Thyroid gland (tissue), 4 donors: ENCODE results near the gene STK40. TPM values are rescaled to one million over a fixed set of nuclear protein-coding genes. Genes with fewer than 3 reads are reported as not detected.

Experiments
- DNase-seq, 2 donors: peaks; one replicate each; pipeline ENCODE4 v3.0.0-alpha.2; 2019
- H3K27ac ChIP-seq, 3 donors: fragments of 200-600 bp; sonication (generic); 1 replicate in 2 of 3; 2 replicates in 1 of 3; pipeline ENCODE4 v1.5.1; 2016 to 2019; ENCODE audit warnings: mild to moderate bottlenecking in 1 of 3, moderate library complexity in 1 of 3
- H3K27me3 ChIP-seq: fragments of 200-600 bp; sonication (generic); one replicate; pipeline ENCODE4 v1.5.1; 2019
- H3K36me3 ChIP-seq, 2 donors: fragments of 200-600 bp; sonication (generic); one replicate each; pipeline ENCODE4 v1.5.1; 2016 to 2019
- H3K4me1 ChIP-seq, 2 donors: fragments of 200-600 bp; sonication (generic); one replicate each; pipeline ENCODE4 v1.5.1; 2017 to 2019
- H3K4me3 ChIP-seq, 3 donors: fragments of 200-600 bp; sonication (generic); replicated peaks in 1 of 3; 1 replicate in 2 of 3; 2 replicates in 1 of 3; pipeline ENCODE4 v1.5.1; 2016; ENCODE audit warnings: mild to moderate bottlenecking in 1 of 3
- H3K9me3 ChIP-seq: fragments of 200-600 bp; sonication (generic); one replicate; pipeline ENCODE4 v1.5.1; 2017
- POLR2A ChIP-seq, 2 donors: fragments of 450-650 bp; IDR thresholded peaks; one replicate each; pipeline ENCODE4 v1.6.1; 2017; ENCODE audit warnings: antibody characterized with exemption in 2 of 2, mild to moderate bottlenecking in 2 of 2, moderate library complexity in 1 of 2
- WGBS, 2 donors: methylation state at CpG; one replicate each; pipeline ENCODE4 v1.1.5; 2017; 5-methylcytosine and 5-hydroxymethylcytosine counted together
- intact Hi-C: fragments of 100-400 bp; cut with DNase I; formaldehyde crosslinking; loops from one replicate; pipeline ENCODE4 v1.15.1; 2023
- total RNA-seq, 4 donors: library from RNA; depleted of rRNA; stranded (reverse); fragments of >200 nt; gene quantifications; one replicate each; pipeline ENCODE4 v1.2.3, GENCODE V29; 2016
- TF ChIP-seq, protein P1 (sequence below), 6 experiments: fragments of 200-600 bp in 3 of 6; fragments of 450-650 bp in 3 of 6; sonication (generic) in 3 of 6; IDR thresholded peaks; one replicate each; pipeline ENCODE4 v1.5.1; 2016 to 2019; ENCODE audit warnings: antibody characterized with exemption in 6 of 6, mild to moderate bottlenecking in 2 of 6, inconsistent platforms in 1 of 6, moderate library complexity in 1 of 6

Gene STK40
- total RNA-seq, 4 donors from 2014 or later: 37.0 to 61.1 (median 50.9) TPM

DNA sequence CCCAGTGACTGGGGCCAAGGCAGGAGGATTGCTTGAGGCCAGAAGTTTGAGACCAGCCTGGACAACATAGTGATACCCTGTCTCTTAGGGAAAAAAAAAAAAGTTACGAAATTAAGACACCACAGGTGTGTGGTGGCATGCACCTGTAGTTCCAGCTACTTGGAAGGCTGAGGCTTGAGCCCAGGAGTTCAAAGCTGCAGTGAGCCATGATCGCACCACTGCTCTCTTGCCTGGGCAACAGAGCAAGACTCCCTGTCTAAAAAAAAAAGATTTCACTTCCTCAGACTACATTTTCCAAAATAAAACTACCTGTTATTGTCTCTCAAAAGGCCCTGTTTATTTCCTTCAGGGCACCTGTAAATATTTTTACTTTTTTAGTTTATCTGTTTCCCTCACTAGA is 4.7 kb upstream of the STK40 start:
- H3K36me3 ChIP-seq: peaks cover 18 to 20% of the 10 kb centered on the region in 2 donors
- peaks cover 9 to 24% of the 10 kb centered on the region in 2 donors for H3K4me1 ChIP-seq
- WGBS, 2 donors: 92 to 96% methylated on average over 2 of the region's 2 CpGs
- H3K4me3 ChIP-seq: no peak overlapping the region
- no peaks in the 10 kb centered on the region for H3K9me3 ChIP-seq
- H3K27ac ChIP-seq: no peak overlapping the region
- no peaks in the 10 kb centered on the region for H3K27me3 ChIP-seq
- no peak for TF ChIP-seq POLR2A (IDR thresholded peaks at IDR 0.05)
- TF ChIP-seq, protein P1, sequence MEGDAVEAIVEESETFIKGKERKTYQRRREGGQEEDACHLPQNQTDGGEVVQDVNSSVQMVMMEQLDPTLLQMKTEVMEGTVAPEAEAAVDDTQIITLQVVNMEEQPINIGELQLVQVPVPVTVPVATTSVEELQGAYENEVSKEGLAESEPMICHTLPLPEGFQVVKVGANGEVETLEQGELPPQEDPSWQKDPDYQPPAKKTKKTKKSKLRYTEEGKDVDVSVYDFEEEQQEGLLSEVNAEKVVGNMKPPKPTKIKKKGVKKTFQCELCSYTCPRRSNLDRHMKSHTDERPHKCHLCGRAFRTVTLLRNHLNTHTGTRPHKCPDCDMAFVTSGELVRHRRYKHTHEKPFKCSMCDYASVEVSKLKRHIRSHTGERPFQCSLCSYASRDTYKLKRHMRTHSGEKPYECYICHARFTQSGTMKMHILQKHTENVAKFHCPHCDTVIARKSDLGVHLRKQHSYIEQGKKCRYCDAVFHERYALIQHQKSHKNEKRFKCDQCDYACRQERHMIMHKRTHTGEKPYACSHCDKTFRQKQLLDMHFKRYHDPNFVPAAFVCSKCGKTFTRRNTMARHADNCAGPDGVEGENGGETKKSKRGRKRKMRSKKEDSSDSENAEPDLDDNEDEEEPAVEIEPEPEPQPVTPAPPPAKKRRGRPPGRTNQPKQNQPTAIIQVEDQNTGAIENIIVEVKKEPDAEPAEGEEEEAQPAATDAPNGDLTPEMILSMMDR (IDR thresholded peaks at IDR 0.05): no peak
- intact Hi-C loops: no loop called here
- DNase-seq: no peak

DNA sequence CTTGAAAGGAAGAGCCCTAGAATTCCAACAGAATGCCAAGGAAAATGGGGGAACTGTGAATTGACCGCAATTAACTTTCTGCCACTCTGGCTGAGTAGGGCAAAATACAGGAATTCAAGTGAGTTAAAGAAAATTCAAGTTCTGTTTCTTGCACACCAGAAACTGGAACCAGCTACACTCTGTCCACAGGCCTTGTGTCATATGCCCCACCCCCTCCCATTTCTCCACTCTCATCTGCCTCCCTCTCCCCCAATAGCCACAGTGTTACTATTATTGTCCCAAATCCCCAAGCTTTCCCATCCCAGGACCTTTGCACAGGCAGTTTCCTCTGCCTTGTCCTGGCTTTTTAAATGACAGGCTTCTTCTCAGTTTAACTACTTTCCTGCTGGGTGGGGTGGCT is 4.3 kb upstream of the STK40 start:
- WGBS, 2 donors: 88 to 94% methylated on average over 1 of the region's 1 CpG
- Histone ChIP-seq H3K27me3 (no peaks in the 10 kb centered on the region), H3K27ac (no peak overlapping the region), H3K4me3 (no peak overlapping the region), H3K4me1 (peaks cover 9 to 24% of the 10 kb centered on the region in 2 donors), H3K9me3 (no peaks in the 10 kb centered on the region), H3K36me3 (peaks cover 18 to 20% of the 10 kb centered on the region in 2 donors)
- DNase-seq: no peak
- intact Hi-C loops: no loop called here
- TF ChIP-seq, protein P1 (IDR thresholded peaks at IDR 0.05): no peak
- TF ChIP-seq POLR2A (IDR thresholded peaks at IDR 0.05): no peak

DNA sequence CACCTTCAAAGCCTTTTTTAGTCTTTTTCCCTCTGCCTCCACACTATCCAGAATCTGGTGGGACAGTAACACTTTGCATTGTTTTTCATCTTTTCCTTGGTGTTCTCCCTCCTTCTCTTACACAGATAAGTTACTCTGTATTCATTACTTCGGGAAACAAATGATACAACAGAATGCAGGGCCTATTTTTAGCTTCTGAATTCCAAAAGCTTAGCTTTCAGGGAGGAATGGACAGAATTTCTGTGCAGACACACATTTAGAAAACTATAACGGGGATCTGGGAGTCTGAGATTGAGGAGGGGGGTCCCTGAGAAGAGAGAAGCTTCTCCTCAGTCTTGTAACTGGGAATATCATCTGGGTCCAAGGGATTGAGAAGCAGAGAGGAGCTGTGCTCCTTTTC is 3.5 kb upstream of the STK40 start:
- DNase-seq: no peak
- intact Hi-C loops: no loop called here
- H3K4me3 ChIP-seq: no peak overlapping the region
- WGBS, 2 donors: 79 to 81% methylated on average over 2 of the region's 2 CpGs
- H3K9me3 ChIP-seq: no peaks in the 10 kb centered on the region
- no peaks in the 10 kb centered on the region for H3K27me3 ChIP-seq
- H3K27ac ChIP-seq: peak overlapping the region in 2 of 3 donors; percentile 4 to 10
- peaks cover 18 to 20% of the 10 kb centered on the region in 2 donors for H3K36me3 ChIP-seq
- peaks cover 15 to 29% of the 10 kb centered on the region in 2 donors for H3K4me1 ChIP-seq
- TF ChIP-seq POLR2A (IDR thresholded peaks at IDR 0.05): no peak

DNA sequence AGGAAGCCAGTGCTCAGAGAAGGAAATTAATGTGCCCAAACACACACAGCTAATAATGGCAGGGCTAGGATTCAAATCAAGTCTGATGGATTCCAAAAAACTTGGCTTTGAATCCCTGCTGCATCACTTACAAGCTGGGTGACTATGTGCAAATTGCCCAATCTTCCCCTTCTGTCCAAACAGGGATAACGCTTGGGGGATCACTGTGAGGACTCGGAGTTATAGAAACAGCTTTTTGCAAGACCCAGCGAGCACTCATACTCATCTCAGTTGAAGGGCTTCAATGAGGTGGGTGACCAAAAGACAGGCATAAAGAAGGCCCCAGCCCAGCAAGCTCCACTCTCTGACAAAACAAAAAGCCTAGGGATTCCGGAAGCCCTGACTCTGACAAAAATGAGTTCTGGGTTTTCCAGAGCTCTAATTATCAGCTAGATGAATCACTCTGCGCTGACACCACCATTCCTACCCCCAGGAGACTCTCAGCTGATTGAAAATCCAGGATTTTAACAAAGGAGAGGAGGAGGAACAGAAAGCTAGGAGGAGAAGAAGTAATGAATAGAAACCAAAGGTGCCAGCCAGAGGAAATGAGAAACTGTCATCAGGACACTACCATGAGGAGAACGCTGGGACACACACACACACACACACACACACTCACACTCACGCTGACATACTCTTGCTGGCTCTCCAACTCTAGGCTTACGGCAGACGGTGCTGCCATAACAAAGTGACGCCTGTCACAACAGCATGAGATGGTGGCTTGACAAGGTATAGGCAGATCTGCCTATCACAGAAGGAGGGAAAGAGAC is 1.6 kb upstream of the STK40 start:
- 64 to 77% methylated on average over 10 of the region's 10 CpGs for WGBS, 2 donors
- peaks cover 21 to 36% of the 10 kb centered on the region in 2 donors for H3K4me1 ChIP-seq
- no peaks in the 10 kb centered on the region for H3K9me3 ChIP-seq
- intact Hi-C loops: no loop called here
- H3K27me3 ChIP-seq: no peaks in the 10 kb centered on the region
- no peak for TF ChIP-seq POLR2A (IDR thresholded peaks at IDR 0.05)
- TF ChIP-seq, protein P1 (IDR thresholded peaks at IDR 0.05): no peak
- H3K4me3 ChIP-seq: no peak overlapping the region
- no peak for DNase-seq
- peaks cover 13% of the 10 kb centered on the region in 2 donors for H3K36me3 ChIP-seq
- H3K27ac ChIP-seq: peak overlapping the region; percentile 87 to 98 (median 94)

GRCh38 chr1:36386265-36387140 is 779 bp upstream of the STK40 start:
- H3K36me3 ChIP-seq: peaks cover 11 to 12% of the 10 kb centered on the region in 2 donors
- intact Hi-C loops: no loop called here
- peak overlapping the region in 1 of 3 donors; percentile 30 for H3K4me3 ChIP-seq
- no peaks in the 10 kb centered on the region for H3K27me3 ChIP-seq
- H3K27ac ChIP-seq: peak overlapping the region; percentile 87 to 98 (median 94)
- 1 to 2% methylated on average over 14 of the region's 14 CpGs for WGBS, 2 donors
- TF ChIP-seq, protein P1 (IDR thresholded peaks at IDR 0.05): no peak
- TF ChIP-seq POLR2A (IDR thresholded peaks at IDR 0.05): peak in 1 of 2 donors; percentile 88
- DNase-seq: peak; percentile 96
- H3K4me1 ChIP-seq: peaks cover 21 to 36% of the 10 kb centered on the region in 2 donors
- no peaks in the 10 kb centered on the region for H3K9me3 ChIP-seq
